GM12878 (cell line): ENCODE data around the gene SLC39A11. TPM values are rescaled to one million over a fixed set of nuclear protein-coding genes. Genes with fewer than 3 reads are reported as not detected.

Experiments
- ATAC-seq: fragments of 200-7000 bp; cut with Tn5 transposase; 3 replicates; pipeline ENCODE4 v1.9.1; 2020; ENCODE audit warnings: mild to moderate bottlenecking, moderate library complexity
- BruUV-seq: library from RNA; stranded (reverse); fragments of 400-500 nt; replicated peaks from 2 replicates; lab custom pipeline; 2021; lab: Mats Ljungman, UMichigan
- CTCF ChIA-PET: fragments of 300-600 bp; sonication (Branson Sonifier 250); formaldehyde crosslinking; extraction: SDS; loops from one replicate; lab custom pipeline; 2021; ENCODE audit warnings: inconsistent platforms; lab: Yijun Ruan, JAX
- POLR2A ChIA-PET: fragments of 350-600 bp; formaldehyde crosslinking; extraction: SDS; loops from one replicate; lab custom pipeline; 2021; ENCODE audit warnings: inconsistent platforms; lab: Charles Lee
- RAD21 ChIA-PET: fragments of 300-600 bp; sonication (Branson Sonifier 250); formaldehyde crosslinking; loops from one replicate; lab custom pipeline; 2023; ENCODE audit warnings: antibody characterized with exemption; ENCODE audit not compliant: unreplicated experiment; lab: Charles Lee
- SMC1A ChIA-PET: fragments of 300-600 bp; sonication (Branson Sonifier 250); formaldehyde crosslinking; loops from one replicate; lab custom pipeline; 2023; ENCODE audit not compliant: unreplicated experiment, uncharacterized antibody; lab: Charles Lee
- DNase-seq: peaks from one replicate; pipeline ENCODE4 v3.0.0-alpha.2; 2011; ENCODE audit warnings: low read depth, low spot score
- FAIRE-seq: peaks from 3 replicates; lab custom pipeline; 2011; peaks lifted over from hg19 to GRCh38; lab: Jason Lieb, UNC
- H2AFZ ChIP-seq: 2 replicates; pipeline ENCODE4 v1.6.0; 2011; ENCODE audit warnings: low read depth, low read length, control low read depth; ENCODE audit not compliant: control insufficient read depth
- H3K27ac ChIP-seq: 2 replicates; pipeline ENCODE4 v1.5.1; 2011; ENCODE audit warnings: control low read depth; ENCODE audit not compliant: control insufficient read depth, insufficient read depth
- H3K27me3 ChIP-seq, 2 experiments: replicated peaks in 1 of 2; 2 replicates each; pipeline versions ENCODE4 v1.6.0 to v1.6.1; 2011; ENCODE audit warnings: low read length in 1 of 2; ENCODE audit not compliant: control insufficient read depth in 2 of 2, insufficient read depth in 2 of 2
- H3K36me3 ChIP-seq, 2 experiments: 2 replicates each; pipeline ENCODE4 v1.5.1; 2011; ENCODE audit warnings: low read length in 1 of 2; ENCODE audit not compliant: control insufficient read depth in 2 of 2, insufficient read depth in 2 of 2
- H3K4me1 ChIP-seq: 2 replicates; pipeline ENCODE4 v1.6.1; 2011; ENCODE audit warnings: mild to moderate bottlenecking, low read length, moderate library complexity, mixed read lengths; ENCODE audit not compliant: control insufficient read depth, insufficient read depth
- H3K4me2 ChIP-seq: 2 replicates; pipeline ENCODE4 v1.6.0; 2011; ENCODE audit warnings: control low read depth; ENCODE audit not compliant: control insufficient read depth, insufficient read depth
- H3K4me3 ChIP-seq: fragments of 200-600 bp; sonication (generic); 2 replicates; pipeline ENCODE4 v1.5.1; 2016
- H3K79me2 ChIP-seq: 2 replicates; pipeline ENCODE4 v1.6.0; 2011; ENCODE audit warnings: low read length; ENCODE audit not compliant: control insufficient read depth, insufficient read depth
- H3K9ac ChIP-seq: 2 replicates; pipeline ENCODE4 v1.8.0; 2011; ENCODE audit warnings: low read length, control low read depth, mixed read lengths; ENCODE audit not compliant: control insufficient read depth, insufficient read depth
- H3K9me3 ChIP-seq: replicated peaks from 3 replicates; pipeline ENCODE4 v1.5.1; 2011; ENCODE audit warnings: mild to moderate bottlenecking, low read length; ENCODE audit not compliant: control insufficient read depth, insufficient read depth
- H4K20me1 ChIP-seq: 2 replicates; pipeline ENCODE4 v1.6.0; 2011; ENCODE audit not compliant: control insufficient read depth, insufficient read depth
- IKZF1 ChIP-seq: fragments of 450-650 bp; conservative IDR thresholded peaks from 2 replicates; pipeline ENCODE4 v1.6.1; 2017; ENCODE audit warnings: antibody characterized with exemption, mild to moderate bottlenecking
- TBL1XR1 ChIP-seq: IDR thresholded peaks from 2 replicates; pipeline ENCODE4 v1.6.1; 2012; ENCODE audit warnings: low read depth, low read length, improper control_type of control experiment
- WGBS: methylation state at CpG from one replicate; pipeline ENCODE4 v1.1.6; 2016; ENCODE audit warnings: low lambda C conversion rate; ENCODE audit not compliant: insufficient replicate concordance, insufficient coverage; ENCODE audit errors: missing lambda C conversion rate; 5-methylcytosine and 5-hydroxymethylcytosine counted together
- in situ Hi-C: fragments of 300-500 bp; cut with MboI; formaldehyde crosslinking; loops from 9 replicates; pipeline ENCODE4 v1.14.3; 2018; ENCODE audit warnings: mixed read lengths
- intact Hi-C: fragments of 100-400 bp; cut with micrococcal nuclease; formaldehyde crosslinking; loops from one replicate; pipeline ENCODE4 v1.14.2; 2022; ENCODE audit not compliant: unreplicated experiment
- polyA plus RNA-seq, 11 experiments: library from polyadenylated mRNA; depleted of rRNA in 4 of 11; unstranded in 6 of 11; stranded (reverse) in 5 of 11; fragments of >200 nt; fragmentation: Nextera tagmentation in 4 of 11; fragmentation: Illumina TruSeq in 1 of 11; extraction: Ambion mirVana in 4 of 11; extraction: Trizol in 1 of 11; gene quantifications; 1 replicate in 1 of 11; 2 replicates in 10 of 11; pipeline versions ENCODE4 v1.2.1 to v1.2.3, GENCODE V29; 2011 to 2016; ENCODE audit warnings: inconsistent platforms in 2 of 11, missing spikeins in 2 of 11, low read depth in 1 of 11
- total RNA-seq, 4 experiments: library from RNA; depleted of rRNA in 3 of 4; stranded (reverse); fragments of >200 nt in 3 of 4; fragmentation: Illumina TruSeq in 1 of 4; extraction: Trizol in 1 of 4; gene quantifications; 2 replicates each; pipeline versions ENCODE4 v1.2.1 to v1.2.3, GENCODE V29; 2013 to 2021
- TF ChIP-seq, protein P1 (sequence below): fragments of 450-650 bp; formaldehyde crosslinking; IDR thresholded peaks from 2 replicates; pipeline ENCODE4 v1.5.0; 2022; ENCODE audit warnings: mild to moderate bottlenecking, missing genetic modification characterization
- TF ChIP-seq, protein P2 (sequence below): fragments of 150-350 bp; IDR thresholded peaks from 2 replicates; pipeline ENCODE4 v1.6.1; 2016; ENCODE audit warnings: low read depth, low read length
- TF ChIP-seq, protein P3 (sequence below): fragments of 450-650 bp; IDR thresholded peaks from 2 replicates; pipeline ENCODE4 v1.6.1; 2014; ENCODE audit warnings: mild to moderate bottlenecking

Gene SLC39A11
- total and polyA plus RNA-seq, 10 of the 15 experiments (the other 5 are each of a cell fraction or from before 2014, with no cell fraction given), result 8.6 to 23.8 (median 14.0) TPM

- Histone ChIP-seq H4K20me1 (no peaks in the 10 kb centered on the region), H3K4me3 (no peak overlapping the region), H2AFZ (no peak overlapping the region), H3K4me1 (peaks cover 6% of the 10 kb centered on the region), H3K27me3 (no peaks in the 10 kb centered on the region), H3K79me2 (no peaks in the 10 kb centered on the region), H3K9me3 (no peaks in the 10 kb centered on the region; the same call in 2 of the 3 replicates), H3K4me2 (no peak overlapping the region), H3K36me3 (no peaks in the 10 kb centered on the region)
- no peak for FAIRE-seq
- in situ Hi-C loops, result no loop called here
- ChIA-PET SMC1A (interaction anchor here (1.3 to 1.5 kb wide), 2 partner anchors 69 to 134 kb away, joined by 3 to 4 read pairs; no protein-coding TSS in a partner anchor), CTCF (interaction anchor here (1.2 kb wide), 1 partner anchor 61 kb away, joined by 4 read pairs; no protein-coding TSS in a partner anchor), POLR2A (interaction anchor here (0.6 kb wide), 1 partner anchor 28 kb away, joined by 3 read pairs; no protein-coding TSS in a partner anchor)
- no peak for DNase-seq
- ATAC-seq, result no peak
- 75% methylated on average over 7 of the region's 7 CpGs for WGBS
- intact Hi-C loops, result no loop called here
- no TSS peak for BruUV-seq
- TF ChIP-seq IKZF1, result no peak
- TF ChIP-seq TBL1XR1, result no peak
- TF ChIP-seq, protein P1, sequence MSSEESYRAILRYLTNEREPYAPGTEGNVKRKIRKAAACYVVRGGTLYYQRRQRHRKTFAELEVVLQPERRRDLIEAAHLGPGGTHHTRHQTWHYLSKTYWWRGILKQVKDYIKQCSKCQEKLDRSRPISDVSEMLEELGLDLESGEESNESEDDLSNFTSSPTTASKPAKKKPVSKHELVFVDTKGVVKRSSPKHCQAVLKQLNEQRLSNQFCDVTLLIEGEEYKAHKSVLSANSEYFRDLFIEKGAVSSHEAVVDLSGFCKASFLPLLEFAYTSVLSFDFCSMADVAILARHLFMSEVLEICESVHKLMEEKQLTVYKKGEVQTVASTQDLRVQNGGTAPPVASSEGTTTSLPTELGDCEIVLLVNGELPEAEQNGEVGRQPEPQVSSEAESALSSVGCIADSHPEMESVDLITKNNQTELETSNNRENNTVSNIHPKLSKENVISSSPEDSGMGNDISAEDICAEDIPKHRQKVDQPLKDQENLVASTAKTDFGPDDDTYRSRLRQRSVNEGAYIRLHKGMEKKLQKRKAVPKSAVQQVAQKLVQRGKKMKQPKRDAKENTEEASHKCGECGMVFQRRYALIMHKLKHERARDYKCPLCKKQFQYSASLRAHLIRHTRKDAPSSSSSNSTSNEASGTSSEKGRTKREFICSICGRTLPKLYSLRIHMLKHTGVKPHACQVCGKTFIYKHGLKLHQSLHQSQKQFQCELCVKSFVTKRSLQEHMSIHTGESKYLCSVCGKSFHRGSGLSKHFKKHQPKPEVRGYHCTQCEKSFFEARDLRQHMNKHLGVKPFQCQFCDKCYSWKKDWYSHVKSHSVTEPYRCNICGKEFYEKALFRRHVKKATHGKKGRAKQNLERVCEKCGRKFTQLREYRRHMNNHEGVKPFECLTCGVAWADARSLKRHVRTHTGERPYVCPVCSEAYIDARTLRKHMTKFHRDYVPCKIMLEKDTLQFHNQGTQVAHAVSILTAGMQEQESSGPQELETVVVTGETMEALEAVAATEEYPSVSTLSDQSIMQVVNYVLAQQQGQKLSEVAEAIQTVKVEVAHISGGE (CRISPR knock-in tag), result no peak
- TF ChIP-seq, protein P2, sequence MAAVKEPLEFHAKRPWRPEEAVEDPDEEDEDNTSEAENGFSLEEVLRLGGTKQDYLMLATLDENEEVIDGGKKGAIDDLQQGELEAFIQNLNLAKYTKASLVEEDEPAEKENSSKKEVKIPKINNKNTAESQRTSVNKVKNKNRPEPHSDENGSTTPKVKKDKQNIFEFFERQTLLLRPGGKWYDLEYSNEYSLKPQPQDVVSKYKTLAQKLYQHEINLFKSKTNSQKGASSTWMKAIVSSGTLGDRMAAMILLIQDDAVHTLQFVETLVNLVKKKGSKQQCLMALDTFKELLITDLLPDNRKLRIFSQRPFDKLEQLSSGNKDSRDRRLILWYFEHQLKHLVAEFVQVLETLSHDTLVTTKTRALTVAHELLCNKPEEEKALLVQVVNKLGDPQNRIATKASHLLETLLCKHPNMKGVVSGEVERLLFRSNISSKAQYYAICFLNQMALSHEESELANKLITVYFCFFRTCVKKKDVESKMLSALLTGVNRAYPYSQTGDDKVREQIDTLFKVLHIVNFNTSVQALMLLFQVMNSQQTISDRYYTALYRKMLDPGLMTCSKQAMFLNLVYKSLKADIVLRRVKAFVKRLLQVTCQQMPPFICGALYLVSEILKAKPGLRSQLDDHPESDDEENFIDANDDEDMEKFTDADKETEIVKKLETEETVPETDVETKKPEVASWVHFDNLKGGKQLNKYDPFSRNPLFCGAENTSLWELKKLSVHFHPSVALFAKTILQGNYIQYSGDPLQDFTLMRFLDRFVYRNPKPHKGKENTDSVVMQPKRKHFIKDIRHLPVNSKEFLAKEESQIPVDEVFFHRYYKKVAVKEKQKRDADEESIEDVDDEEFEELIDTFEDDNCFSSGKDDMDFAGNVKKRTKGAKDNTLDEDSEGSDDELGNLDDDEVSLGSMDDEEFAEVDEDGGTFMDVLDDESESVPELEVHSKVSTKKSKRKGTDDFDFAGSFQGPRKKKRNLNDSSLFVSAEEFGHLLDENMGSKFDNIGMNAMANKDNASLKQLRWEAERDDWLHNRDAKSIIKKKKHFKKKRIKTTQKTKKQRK, result no peak
- TF ChIP-seq, protein P3, sequence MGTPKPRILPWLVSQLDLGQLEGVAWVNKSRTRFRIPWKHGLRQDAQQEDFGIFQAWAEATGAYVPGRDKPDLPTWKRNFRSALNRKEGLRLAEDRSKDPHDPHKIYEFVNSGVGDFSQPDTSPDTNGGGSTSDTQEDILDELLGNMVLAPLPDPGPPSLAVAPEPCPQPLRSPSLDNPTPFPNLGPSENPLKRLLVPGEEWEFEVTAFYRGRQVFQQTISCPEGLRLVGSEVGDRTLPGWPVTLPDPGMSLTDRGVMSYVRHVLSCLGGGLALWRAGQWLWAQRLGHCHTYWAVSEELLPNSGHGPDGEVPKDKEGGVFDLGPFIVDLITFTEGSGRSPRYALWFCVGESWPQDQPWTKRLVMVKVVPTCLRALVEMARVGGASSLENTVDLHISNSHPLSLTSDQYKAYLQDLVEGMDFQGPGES, result no peak
- TF ChIP-seq, all 136 proteins: peak for 0
- RAD21 ChIA-PET, result no interaction called here
- Histone ChIP-seq H3K27ac (no peak overlapping the region), H3K9ac (no peak overlapping the region)
Observed at GRCh38 chr17:72862276-72862999, 230.1 kb downstream of the SLC39A11 start.
